Thoracic aorta (tissue), 2 donors: Measurements from ENCODE around the gene ALKBH5. TPM values are rescaled to one million over a fixed set of nuclear protein-coding genes. Genes with fewer than 3 reads are reported as not detected.

Experiments used
- ATAC-seq: fragments of 150-250 bp; one replicate; pipeline ENCODE4 v1.8.0; 2017; ENCODE audit warnings: low read depth; ENCODE audit not compliant: insufficient number of reproducible peaks, low FRiP score
- DNase-seq: peaks from one replicate; pipeline ENCODE4 v3.0.0-alpha.2; 2020; ENCODE audit warnings: low spot score
- H3K27ac ChIP-seq, 2 donors: fragments of 200-600 bp; sonication (generic); 1 replicate in 1 of 2; 2 replicates in 1 of 2; pipeline ENCODE4 v1.5.1; 2016; ENCODE audit warnings: mild to moderate bottlenecking in 2 of 2, moderate library complexity in 2 of 2
- H3K27me3 ChIP-seq: fragments of 200-600 bp; sonication (generic); replicated peaks from 2 replicates; pipeline ENCODE4 v1.6.0; 2016; ENCODE audit warnings: mild to moderate bottlenecking; ENCODE audit not compliant: insufficient read depth
- H3K36me3 ChIP-seq: fragments of 200-600 bp; sonication (generic); one replicate; pipeline ENCODE4 v1.5.1; 2016
- H3K4me1 ChIP-seq, 2 donors: fragments of 200-600 bp; sonication (generic); 1 replicate in 1 of 2; 2 replicates in 1 of 2; pipeline versions ENCODE4 v1.5.1 to v1.6.0; 2016; ENCODE audit warnings: low read depth in 2 of 2, mild to moderate bottlenecking in 1 of 2; ENCODE audit not compliant: control insufficient read depth in 1 of 2
- H3K4me3 ChIP-seq: fragments of 200-600 bp; sonication (generic); 2 replicates; pipeline ENCODE4 v1.5.1; 2016; ENCODE audit warnings: mild to moderate bottlenecking
- H3K9me3 ChIP-seq: fragments of 200-600 bp; sonication (generic); 2 replicates; pipeline ENCODE4 v1.5.1; 2016
- total RNA-seq, 2 donors: library from RNA; depleted of rRNA; stranded (reverse); fragments of >200 nt; gene quantifications; one replicate each; pipeline versions ENCODE4 v1.1.0 to v1.2.3, GENCODE V29; 2016
- TF ChIP-seq, protein P1 (sequence below): fragments of 200-600 bp; sonication (generic); IDR thresholded peaks from one replicate; pipeline ENCODE4 v1.5.1; 2019; ENCODE audit warnings: antibody characterized with exemption

Gene ALKBH5
- total RNA-seq, 2 donors from 2014 or later, result 89.6 to 105 TPM

- no peaks in the 10 kb centered on the region for H3K9me3 ChIP-seq
- ATAC-seq (no peak), DNase-seq (no peak)
- no peak overlapping the region for H3K4me3 ChIP-seq
- no peaks in the 10 kb centered on the region for H3K36me3 ChIP-seq
- TF ChIP-seq, protein P1, sequence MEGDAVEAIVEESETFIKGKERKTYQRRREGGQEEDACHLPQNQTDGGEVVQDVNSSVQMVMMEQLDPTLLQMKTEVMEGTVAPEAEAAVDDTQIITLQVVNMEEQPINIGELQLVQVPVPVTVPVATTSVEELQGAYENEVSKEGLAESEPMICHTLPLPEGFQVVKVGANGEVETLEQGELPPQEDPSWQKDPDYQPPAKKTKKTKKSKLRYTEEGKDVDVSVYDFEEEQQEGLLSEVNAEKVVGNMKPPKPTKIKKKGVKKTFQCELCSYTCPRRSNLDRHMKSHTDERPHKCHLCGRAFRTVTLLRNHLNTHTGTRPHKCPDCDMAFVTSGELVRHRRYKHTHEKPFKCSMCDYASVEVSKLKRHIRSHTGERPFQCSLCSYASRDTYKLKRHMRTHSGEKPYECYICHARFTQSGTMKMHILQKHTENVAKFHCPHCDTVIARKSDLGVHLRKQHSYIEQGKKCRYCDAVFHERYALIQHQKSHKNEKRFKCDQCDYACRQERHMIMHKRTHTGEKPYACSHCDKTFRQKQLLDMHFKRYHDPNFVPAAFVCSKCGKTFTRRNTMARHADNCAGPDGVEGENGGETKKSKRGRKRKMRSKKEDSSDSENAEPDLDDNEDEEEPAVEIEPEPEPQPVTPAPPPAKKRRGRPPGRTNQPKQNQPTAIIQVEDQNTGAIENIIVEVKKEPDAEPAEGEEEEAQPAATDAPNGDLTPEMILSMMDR, result no peak
- H3K27ac ChIP-seq, result no peak overlapping the region
- no peaks in the 10 kb centered on the region for H3K27me3 ChIP-seq
- peaks cover 4 to 11% of the 10 kb centered on the region in 2 donors for H3K4me1 ChIP-seq
These were observed 35.0 kb upstream of the ALKBH5 start for GRCh38 chr17:18148586-18148985.

DNA sequence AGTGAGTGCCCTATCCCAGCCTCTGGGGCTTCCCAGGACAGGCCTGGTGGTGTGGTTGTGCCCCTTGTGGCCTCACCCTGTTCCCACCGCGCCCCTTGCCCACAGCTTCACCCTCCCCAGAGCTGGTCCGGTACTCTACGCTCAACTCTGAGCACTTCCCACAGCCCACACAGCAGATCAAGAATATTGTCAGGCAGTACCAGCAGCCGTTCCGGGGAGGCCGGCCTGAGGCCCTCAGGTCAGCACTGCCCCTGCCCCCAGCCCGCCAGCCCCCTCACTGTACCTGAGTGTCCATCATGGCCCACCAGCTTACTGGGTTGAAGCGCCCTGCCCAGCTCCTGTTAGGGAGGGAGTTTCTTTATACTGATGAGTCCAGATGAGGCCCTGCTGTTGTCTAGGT lies 32.3 kb upstream of the ALKBH5 start:
- TF ChIP-seq, protein P1, result no peak
- no peak overlapping the region for H3K27ac ChIP-seq
- H3K4me1 ChIP-seq, result peaks cover 4 to 11% of the 10 kb centered on the region in 2 donors
- DNase-seq, result no peak
- H3K4me3 ChIP-seq, result no peak overlapping the region
- H3K36me3 ChIP-seq, result no peaks in the 10 kb centered on the region
- no peak for ATAC-seq
- H3K27me3 ChIP-seq, result no peaks in the 10 kb centered on the region
- no peaks in the 10 kb centered on the region for H3K9me3 ChIP-seq

- no peaks in the 10 kb centered on the region for H3K27me3 ChIP-seq
- no peak for ATAC-seq
- H3K4me3 ChIP-seq, result no peak overlapping the region
- H3K36me3 ChIP-seq, result no peaks in the 10 kb centered on the region
- no peaks in the 10 kb centered on the region for H3K9me3 ChIP-seq
- TF ChIP-seq, protein P1, result no peak
- no peak for DNase-seq
- H3K4me1 ChIP-seq, result peaks cover 4 to 19% of the 10 kb centered on the region in 2 donors
- H3K27ac ChIP-seq, result no peak overlapping the region
These were observed 28.4 kb upstream of the ALKBH5 start for GRCh38 chr17:18155179-18155578.

GRCh38 chr17:18156171-18156975 lies 27.3 kb upstream of the ALKBH5 start:
- TF ChIP-seq, protein P1, result no peak
- H3K9me3 ChIP-seq, result no peaks in the 10 kb centered on the region
- H3K4me1 ChIP-seq, result peaks cover 4 to 19% of the 10 kb centered on the region in 2 donors
- no peak for ATAC-seq
- no peaks in the 10 kb centered on the region for H3K36me3 ChIP-seq
- no peaks in the 10 kb centered on the region for H3K27me3 ChIP-seq
- no peak for DNase-seq
- no peak overlapping the region for H3K4me3 ChIP-seq
- no peak overlapping the region for H3K27ac ChIP-seq

DNA sequence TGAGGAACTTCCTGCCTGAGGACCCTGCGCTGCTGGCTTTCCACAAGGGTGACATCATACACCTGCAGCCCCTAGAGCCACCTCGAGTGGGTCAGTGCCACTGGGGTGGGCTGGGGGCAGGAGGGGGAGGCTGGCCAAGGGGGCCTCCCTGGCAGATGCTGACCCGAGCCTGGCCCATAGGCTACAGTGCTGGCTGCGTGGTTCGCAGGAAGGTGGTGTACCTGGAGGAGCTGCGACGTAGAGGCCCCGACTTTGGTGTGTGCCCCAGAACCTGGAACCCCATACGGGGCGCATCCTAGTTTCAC lies 26.7 kb upstream of the ALKBH5 start:
- H3K9me3 ChIP-seq, result no peaks in the 10 kb centered on the region

More for the DNA sequence above, 26.7 kb upstream of the ALKBH5 start:
- ATAC-seq, result no peak
- Histone ChIP-seq H3K36me3 (no peaks in the 10 kb centered on the region), H3K4me3 (no peak overlapping the region), H3K4me1 (peaks cover 4 to 19% of the 10 kb centered on the region in 2 donors), H3K27ac (no peak overlapping the region), H3K27me3 (no peaks in the 10 kb centered on the region)
- TF ChIP-seq, protein P1, result no peak
- DNase-seq, result no peak
